Astrocyte of the spinal cord (primary cell): ENCODE results near the gene SMOC2.
"Not testable (repeated sequence)": the region's sequence is repeated elsewhere in the genome, so short reads cannot be mapped to it uniquely, and the experiment has no call there.

Experiments
- DNase-seq: peaks from one replicate; pipeline ENCODE4 v3.0.0; 2011; ENCODE audit warnings: low read depth, low spot score
- H3K4me3 ChIP-seq: 2 replicates; pipeline ENCODE4 v1.5.1; 2011; ENCODE audit warnings: low read depth, mild to moderate bottlenecking, low read length, moderate library complexity
- CTCF ChIP-seq: IDR thresholded peaks from 2 replicates; pipeline ENCODE4 v1.5.1; 2012; ENCODE audit warnings: low read depth, mild to moderate bottlenecking, low read length, inconsistent platforms
- in situ Hi-C: cut with HindIII; loops from 2 replicates; pipeline ENCODE4 v1.10.0; 2017; ENCODE audit warnings: low sequenced_read_pairs

Gene SMOC2

GRCh38 chr6:168562576-168563151 is 121.7 kb downstream of the SMOC2 start:
- in situ Hi-C loops = no loop called here
- no peak for DNase-seq
- no peak for TF ChIP-seq CTCF
- no peak overlapping the region for H3K4me3 ChIP-seq

GRCh38 chr6:168563656-168564055 is 122.7 kb downstream of the SMOC2 start:
- TF ChIP-seq CTCF = no peak
- DNase-seq = no peak
- in situ Hi-C loops = no loop called here
- H3K4me3 ChIP-seq = no peak overlapping the region

GRCh38 chr6:168565112-168565511 is 124.1 kb downstream of the SMOC2 start:
- TF ChIP-seq CTCF = no peak
- in situ Hi-C loops = no loop called here
- H3K4me3 ChIP-seq = no peak overlapping the region
- no peak for DNase-seq

GRCh38 chr6:168570211-168570610 is 129.2 kb downstream of the SMOC2 start:
- in situ Hi-C loops = no loop called here
- TF ChIP-seq CTCF = no peak
- no peak for DNase-seq
- H3K4me3 ChIP-seq = no peak overlapping the region

GRCh38 chr6:168571268-168571667 is 130.3 kb downstream of the SMOC2 start:
- in situ Hi-C loops = no loop called here

GRCh38 chr6:168573276-168573835 is 132.4 kb downstream of the SMOC2 start:
- DNase-seq, in situ Hi-C loops, H3K4me3 ChIP-seq: not testable (repeated sequence)

More at GRCh38 chr6:168571268-168571667, 130.3 kb downstream of the SMOC2 start:
- no peak for TF ChIP-seq CTCF
- no peak overlapping the region for H3K4me3 ChIP-seq
- no peak for DNase-seq

GRCh38 chr6:168574075-168574698 is 133.2 kb downstream of the SMOC2 start:
- TF ChIP-seq CTCF = no peak
- no peak overlapping the region for H3K4me3 ChIP-seq
- DNase-seq = no peak
- in situ Hi-C loops = no loop called here
